ENCODE measurements around the gene SLC24A3. TPM values are rescaled to one million over a fixed set of nuclear protein-coding genes. Genes with fewer than 3 reads are reported as not detected.

The SLC24A3 gene
- total and polyA plus RNA-seq, 2 of the 13 experiments (the other 11 are each of a cell fraction or from before 2014, with no cell fraction given): not detected

- TF ChIP-seq SKIL (CRISPR knock-in tag; IDR thresholded peaks at IDR 0.05; ENCODE audit: borderline replicate concordance): no peak
- no peak for TF ChIP-seq ZNF878 (CRISPR knock-in tag; IDR thresholded peaks at IDR 0.05)
- no peak for TF ChIP-seq ZNF350 (CRISPR knock-in tag; IDR thresholded peaks at IDR 0.05; ENCODE audit: borderline replicate concordance, low read depth)
- no peak for TF ChIP-seq ZSCAN31 (CRISPR knock-in tag; IDR thresholded peaks at IDR 0.05; ENCODE audit: low read depth)
Observed at GRCh38 chr20:19317237-19318069, 105.0 kb downstream of the SLC24A3 start (continued).

GRCh38 chr20:19318610-19319009 is 106.2 kb downstream of the SLC24A3 start:
- no TSS peak for BruUV-seq (replicated peaks)
- no peak overlapping the region for H3K4me2 ChIP-seq (ENCODE audit: low read depth, low read length)
- no peak for DNase-seq (ENCODE audit: low spot score)
- no peaks in the 10 kb centered on the region for H3K9me3 ChIP-seq (ENCODE audit: low read length)
- no peak overlapping the region for H3K27ac ChIP-seq (ENCODE audit: extremely low read length, insufficient read depth, low read length)
- no peak for ATAC-seq
- H3K4me3 ChIP-seq (replicated peaks in 1 of 3; ENCODE audit: insufficient read depth in 1 of 3, low read depth in 2 of 3, low read length in 3 of 3): no peak overlapping the region
- no peaks in the 10 kb centered on the region for H3K36me3 ChIP-seq (replicated peaks in 1 of 2; ENCODE audit: control insufficient read depth in 1 of 2, insufficient read depth in 2 of 2, low read length in 2 of 2)
- no peak for FAIRE-seq
- no peaks in the 10 kb centered on the region for H3K79me2 ChIP-seq (ENCODE audit: insufficient read depth, low read length)
- H3K9ac ChIP-seq (ENCODE audit: insufficient read depth, low read depth, low read length): no peak overlapping the region
- POLR2A ChIA-PET: no interaction called here
- no peak for TF ChIP-seq DMTF1 (CRISPR knock-in tag; IDR thresholded peaks at IDR 0.05)
- TF ChIP-seq ZNF335 (CRISPR knock-in tag; IDR thresholded peaks at IDR 0.05): no peak
- WGBS (ENCODE audit: low lambda C conversion rate): 2% methylated on average over 4 of the region's 4 CpGs
- H2AFZ ChIP-seq (ENCODE audit: low read length): no peak overlapping the region
- no peaks in the 10 kb centered on the region for H3K27me3 ChIP-seq (ENCODE audit: control insufficient read depth in 1 of 2, insufficient read depth in 2 of 2, low read length in 2 of 2)
- H3K4me1 ChIP-seq (ENCODE audit: insufficient read depth, low read length): no peaks in the 10 kb centered on the region
- CTCF ChIA-PET (ENCODE audit: low intra/inter-chr PET ratio, low total read pairs): no interaction called here
- intact Hi-C loops (cut with micrococcal nuclease; ENCODE audit: unreplicated experiment) (no loop called here), in situ Hi-C loops (cut with HindIII; ENCODE audit: extremely low pct_ligation_motif_present, low pct_unique_long_range_greater_than_20kb) (no loop called here)
- H4K20me1 ChIP-seq (ENCODE audit: insufficient read depth, low read length): no peaks in the 10 kb centered on the region
